Kidney capillary endothelial cell (primary cell): Measurements from ENCODE around the gene CCNH.

ENCODE experiments used
- DNase-seq: peaks from one replicate; pipeline ENCODE4 v3.0.0-alpha.2; 2018; ENCODE audit warnings: low spot score

CCNH gene

DNA sequence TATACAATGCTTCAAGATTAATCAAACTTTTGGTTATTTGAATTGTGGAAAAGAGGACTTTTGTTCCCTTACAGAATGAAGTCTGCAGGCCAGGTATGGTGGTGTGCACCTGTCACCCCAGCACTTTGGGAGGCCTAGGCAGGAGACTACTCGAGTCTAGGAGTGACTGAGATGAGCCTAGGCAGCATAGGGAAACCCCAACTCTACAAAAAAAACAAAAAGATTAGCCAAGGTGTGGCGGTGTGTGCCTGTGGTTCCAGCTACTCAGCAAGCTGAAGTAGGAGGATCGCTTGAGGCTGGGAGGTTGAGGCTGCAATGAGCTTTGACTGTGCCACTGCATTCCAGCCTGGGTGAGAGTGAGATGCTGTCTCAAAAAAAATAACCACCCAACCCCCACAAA lies 9.3 kb downstream of the CCNH start:
- DNase-seq = no peak

DNA sequence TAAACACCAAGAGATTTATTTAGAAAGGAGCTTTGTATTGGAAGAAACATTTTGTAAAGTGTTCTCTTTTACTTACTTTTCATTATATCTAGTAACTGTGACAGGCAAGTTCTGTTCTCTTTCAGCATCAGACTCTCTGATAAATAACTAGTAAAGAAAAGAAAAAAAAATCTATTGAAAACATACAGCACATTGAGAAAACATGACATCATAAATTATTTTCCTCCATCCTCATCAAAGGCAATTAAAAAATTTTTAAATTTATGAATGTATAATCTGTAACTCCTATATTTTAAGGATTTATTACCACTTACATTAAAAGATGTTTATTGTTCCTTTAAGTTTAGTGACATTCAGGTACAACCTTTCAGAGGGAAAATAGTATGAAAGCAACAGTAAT lies 11.1 kb downstream of the CCNH start:
- no peak for DNase-seq

DNA sequence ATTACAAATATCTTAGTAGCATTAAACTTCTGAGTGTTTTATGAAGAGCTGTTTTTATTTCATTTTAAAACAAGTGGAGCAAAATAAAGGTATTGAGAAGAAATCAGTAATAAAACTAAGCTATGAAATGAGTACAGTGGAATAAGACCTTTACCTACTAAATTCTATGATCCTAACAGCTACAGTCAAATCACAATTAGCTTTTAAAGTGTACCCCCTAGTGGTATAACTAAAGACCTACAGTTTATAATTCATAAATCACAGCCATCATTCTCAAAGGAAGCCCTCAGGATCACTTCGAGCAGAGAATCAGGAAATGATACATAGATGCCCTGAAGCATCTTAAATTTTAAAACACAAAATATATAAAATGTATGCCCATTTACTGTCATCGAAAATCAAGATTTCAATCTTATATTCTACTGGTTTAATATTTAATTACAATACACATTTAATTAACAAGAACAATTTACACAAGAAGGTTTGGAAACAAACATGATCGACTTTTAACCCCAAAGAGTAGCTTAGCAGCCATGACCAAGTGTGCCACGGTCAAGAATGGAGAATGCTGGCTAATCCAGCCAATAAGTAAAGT lies 12.3 kb downstream of the CCNH start:
- peak; percentile 63 for DNase-seq

DNA sequence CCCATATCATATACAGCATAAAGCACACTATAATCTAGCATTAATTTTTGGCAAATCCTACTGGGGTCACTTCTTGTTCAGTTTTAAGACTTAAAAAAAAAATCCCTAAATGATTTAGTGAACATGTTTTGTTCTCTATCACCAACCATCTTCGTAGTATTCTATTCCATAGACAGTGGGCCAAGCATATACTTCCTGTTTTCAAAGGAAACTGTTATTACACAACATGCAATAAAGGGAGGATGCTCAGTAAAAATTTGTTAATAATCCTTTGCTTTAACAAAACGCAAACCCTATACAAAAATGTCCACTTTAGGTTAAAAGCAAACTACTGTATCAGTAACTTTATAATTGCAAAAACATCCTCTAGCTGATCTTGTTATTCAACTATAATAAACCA lies 13.0 kb downstream of the CCNH start:
- no peak for DNase-seq

DNA sequence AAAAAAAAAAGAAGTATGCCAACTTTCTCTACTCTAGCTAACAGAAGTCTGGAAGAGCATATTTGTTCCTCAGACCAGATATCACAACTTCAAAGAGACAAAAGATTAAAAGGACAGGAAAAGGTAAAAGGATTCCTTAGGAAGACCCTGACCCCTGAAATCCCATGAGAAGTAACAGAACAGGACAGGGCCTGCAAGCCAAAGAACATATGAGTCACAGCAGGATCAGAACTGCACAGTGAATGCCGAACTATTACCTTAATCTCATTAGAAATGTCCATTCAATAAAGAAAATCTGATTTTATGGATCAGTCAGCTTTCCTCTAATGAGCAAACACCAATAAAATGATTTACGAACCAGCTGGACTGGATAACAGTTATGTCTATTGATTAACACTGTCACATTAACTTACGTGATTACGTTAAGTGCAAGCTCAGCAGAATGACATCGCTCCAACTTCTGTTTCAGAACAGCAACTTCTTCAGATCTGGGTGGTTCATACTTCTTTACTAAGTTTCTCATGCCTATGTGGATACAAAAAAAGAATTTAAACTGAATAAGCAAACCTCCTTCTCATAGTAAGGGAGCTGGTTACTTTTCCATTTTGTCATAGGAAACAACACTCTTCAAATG lies 13.6 kb downstream of the CCNH start:
- DNase-seq = no peak

DNA sequence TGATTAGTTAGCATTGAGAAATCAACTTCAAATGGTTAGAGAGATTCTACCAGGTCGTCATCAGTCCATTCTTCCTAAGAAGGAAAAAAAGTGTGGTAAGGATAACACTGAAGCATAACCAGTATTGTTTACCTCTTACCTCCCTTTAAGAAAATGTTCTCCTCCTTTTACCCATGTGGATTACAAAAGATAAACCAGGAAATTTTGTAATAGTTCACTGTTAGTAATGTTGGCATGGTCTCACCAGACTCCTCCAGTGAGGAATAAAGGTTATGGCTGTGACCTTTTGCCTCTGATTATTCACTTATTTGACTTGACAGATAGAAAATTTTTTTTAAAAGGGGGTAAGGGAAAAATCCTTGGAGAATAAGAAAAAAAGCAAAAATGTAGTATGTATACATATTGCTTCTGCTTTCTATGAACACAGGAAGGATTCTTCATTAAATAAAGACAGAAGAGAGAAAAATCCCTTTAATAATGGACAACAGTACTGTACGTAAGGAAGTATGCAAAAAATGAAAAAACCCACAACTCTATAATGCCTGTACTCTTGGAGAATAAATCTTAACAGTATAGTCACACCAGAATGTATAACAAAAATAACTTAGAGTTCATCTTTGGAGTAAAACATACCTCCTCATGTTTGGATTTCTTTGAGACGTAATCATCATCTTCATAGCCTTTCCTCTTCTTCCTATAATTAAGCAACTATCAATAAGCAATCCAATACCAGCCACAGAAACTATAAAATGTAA lies 18.1 kb downstream of the CCNH start:
- DNase-seq = no peak

DNA sequence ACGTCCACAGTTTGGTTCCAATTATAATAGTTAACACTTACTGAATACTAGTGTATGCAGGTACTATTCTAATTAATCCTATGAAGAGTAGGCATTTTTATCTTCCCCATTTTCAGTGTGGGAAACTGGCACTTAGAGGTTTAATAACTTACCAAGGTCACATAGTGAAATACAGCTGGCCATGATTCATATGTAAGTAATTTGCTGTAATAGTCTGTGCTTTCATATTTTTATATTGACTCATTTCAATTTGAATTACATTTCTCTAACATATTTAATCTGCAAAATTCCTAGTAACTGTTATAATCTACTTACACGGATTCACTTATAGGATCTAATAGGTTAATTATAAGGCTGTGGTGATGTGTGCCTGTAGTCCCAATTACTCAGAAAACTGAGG lies 19.4 kb downstream of the CCNH start:
- DNase-seq = peak; percentile 69

DNA sequence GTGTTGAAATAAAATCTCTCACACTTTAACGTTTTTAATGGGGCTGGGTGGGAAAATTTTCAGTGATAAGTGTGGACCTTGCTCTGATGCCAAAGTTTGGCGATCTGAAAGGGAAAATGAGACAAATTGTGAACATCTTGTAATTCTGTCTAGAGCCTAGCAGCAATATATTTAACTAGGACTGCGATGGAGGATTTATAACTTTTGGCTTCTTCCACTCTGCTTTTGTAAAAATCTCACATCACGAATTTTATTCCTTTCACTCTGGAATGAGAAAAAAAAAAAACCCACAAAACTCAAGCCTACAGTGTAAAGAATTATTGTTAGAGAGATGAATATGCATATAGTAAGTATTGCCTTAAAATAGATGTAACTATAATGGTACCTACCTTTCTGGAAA lies 19.9 kb downstream of the CCNH start:
- DNase-seq = no peak

DNA sequence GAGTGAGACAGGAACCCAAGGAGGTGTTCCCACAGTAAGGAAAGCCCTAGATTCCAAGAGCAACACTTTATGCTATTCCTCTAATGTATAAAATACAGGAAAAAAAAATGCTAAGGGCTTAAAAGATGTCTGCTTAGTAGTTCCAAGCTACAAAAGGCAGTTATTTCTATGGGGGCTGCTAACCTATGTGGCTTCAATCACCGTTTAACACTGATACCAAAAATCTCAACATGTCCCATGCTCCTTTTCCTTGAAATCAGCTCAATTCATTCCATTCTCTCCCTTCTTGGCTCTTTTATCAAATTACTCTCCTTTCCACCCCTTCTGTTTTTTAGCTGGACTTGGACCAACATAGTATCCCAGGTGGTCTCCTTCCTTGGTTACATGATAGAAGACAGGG lies 20.6 kb downstream of the CCNH start:
- DNase-seq = no peak

DNA sequence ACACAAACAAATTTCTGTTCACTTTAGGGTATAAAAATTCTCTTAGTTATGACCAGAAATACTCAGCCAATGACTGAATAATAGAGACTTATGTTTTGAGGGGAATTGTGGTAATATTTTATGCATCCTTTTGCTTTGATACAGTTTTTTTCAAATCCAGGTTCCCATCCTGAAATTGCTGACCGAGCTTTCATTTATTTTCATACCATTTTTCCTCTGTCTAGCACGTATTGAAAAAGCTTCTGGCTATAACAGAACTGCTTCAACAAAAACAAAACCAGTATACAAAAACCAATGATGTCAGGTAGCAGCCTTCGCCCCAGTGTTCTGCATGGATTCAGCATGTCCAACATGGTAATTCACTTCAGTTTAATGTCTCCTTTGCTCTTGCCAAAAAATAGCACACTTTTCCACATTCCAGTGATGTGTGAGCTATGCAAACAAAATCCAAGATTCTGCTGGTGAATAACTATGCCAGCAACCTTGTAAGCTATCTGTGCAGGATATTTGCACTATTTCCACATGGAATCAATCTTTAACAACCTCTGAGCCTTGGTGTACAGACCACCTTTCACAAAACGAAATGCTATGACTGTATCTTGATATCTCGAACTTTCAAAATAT lies 22.0 kb downstream of the CCNH start:
- no peak for DNase-seq

DNA sequence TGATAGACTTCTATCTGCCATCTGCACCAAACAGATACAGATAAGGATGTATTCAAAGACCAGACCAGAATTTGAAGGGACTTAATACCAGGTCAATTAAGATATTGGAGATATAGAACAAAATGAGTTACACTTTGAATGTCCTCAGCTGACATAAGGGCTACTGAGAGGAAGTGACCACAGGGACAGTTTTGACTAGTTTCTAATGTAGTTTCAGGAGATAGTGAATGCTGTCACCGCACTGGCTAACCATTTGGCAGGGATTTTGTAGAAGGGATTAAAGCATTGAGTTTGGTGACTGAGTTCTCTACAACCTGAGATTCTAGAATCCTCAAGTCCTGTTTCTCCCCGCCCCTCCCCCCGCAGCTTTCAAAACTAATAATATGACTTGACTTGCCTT lies 22.7 kb downstream of the CCNH start:
- DNase-seq = no peak

DNA sequence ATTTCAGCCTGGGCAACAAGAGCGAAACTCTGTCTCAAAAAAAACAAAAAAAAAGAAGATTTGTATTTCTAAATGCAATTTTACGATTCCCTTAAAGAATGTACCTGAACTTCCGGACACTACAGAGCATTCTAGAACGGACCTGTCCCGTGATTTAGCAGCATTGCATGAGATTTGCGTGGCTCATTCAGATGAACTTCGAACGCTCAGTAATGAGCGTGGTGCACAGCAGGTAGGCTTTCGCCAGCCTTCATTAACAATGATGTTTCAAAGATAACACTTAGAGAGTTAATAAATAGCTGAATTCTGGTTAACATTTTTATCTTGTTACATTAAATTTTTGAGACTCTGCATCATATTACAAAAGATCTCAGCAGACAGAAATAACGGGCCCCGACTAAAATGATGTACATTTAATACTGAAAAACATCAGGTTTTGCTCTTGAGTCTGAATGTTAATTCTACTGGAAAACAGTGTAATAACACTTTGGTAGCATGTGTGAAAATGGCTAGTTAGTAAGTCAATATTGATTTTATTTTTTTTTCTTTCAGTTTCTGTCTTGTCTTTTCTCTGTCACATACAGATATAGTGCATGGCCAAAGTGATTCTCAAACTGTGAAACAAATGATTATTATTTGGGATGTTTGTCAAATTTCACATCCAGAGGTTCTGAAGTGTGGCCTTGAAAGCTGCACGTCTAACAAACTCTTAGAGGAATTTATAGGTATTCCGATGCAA lies 23.3 kb downstream of the CCNH start:
- no peak for DNase-seq

DNA sequence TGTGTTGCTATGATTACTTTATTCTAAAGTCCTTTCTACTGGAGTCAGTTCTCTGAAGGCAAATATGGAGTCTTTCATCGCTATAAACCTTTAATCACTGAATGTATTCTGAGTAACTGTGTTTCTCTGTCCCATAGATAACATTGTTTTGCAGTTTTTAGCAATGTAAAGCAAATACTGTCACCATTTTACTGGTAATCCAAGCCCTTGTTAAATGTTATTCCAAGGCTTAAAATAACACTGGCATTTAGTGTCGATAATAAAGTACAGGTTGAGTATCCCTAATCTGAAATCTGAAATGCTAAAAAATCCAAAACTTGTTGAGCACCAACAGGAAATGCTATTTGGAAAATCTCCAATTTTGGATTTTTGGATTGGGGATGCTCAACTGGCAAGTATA lies 24.6 kb downstream of the CCNH start:
- DNase-seq = no peak

DNA sequence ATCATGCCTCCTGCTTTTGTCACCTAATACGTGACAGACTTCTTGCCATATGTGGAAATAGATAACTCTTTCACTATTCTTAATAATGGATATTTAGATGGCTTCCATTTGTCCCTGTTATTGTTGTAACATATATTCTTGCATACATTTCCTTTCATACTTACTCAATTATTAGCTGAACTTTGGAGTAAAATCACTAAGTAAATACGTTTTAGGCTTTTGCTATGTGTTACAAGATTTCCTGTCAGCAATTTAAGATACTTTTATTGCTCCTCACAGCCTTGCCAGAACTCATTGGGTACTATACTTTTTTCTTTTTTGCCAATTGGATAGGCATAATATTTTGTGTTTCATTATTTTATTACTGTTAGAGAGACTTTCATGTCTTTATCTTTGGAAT lies 26.9 kb downstream of the CCNH start:
- DNase-seq = no peak

DNA sequence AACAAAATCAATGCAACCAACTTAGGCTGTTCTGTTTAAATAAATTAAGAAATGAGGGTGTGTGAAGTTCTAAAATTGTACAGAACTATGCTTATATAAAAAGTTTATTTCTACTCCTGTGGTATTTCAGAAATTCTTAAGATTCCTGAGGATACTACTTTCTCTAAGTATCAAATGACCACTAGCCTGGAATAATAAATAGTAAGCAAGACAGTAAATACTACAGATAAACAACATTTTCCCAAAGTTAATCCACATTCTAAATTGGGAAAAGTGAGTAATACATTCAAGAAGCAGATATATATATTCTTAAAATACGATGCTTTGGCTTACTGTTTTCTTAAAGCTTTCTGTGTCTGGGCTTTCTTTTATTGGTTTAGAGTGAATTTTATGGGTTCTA lies 29.5 kb downstream of the CCNH start:
- DNase-seq = no peak

DNA sequence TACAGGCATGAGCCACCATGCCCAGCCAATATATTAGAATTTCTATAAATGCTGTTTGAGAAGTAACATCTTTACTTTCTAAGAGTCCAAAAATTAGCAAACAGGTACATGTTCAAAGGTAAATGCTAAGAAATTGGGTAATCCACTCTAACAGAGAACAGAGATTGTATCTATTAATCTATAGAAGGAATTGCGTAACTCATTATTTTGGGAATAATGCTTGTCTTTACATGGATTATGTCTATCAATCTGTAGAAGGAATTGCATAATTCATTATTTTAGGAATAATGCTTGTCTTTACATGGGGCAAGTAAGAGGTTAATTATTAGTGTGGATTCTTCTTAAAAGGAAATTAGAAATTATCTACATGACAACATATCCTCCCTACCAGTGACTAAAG lies 30.5 kb downstream of the CCNH start:
- no peak for DNase-seq

DNA sequence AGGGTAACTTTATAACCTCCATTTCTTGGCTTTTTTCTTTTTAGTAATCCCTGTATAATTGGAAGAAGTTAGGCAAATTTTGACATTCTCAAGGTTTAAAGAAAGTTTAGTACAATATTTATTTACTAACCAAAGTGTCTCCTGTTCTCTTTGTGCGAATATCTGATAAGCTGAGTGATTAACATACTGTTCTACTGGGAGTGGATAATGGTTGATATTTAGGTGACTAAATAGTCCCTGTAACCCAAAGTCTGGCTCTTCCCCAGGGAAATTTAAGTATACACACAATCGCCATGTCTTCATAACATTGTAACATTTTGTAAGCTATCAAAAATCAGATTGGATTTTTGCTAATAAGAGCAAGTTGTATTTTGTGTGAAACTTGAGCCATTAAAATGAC lies 40.0 kb downstream of the CCNH start:
- no peak for DNase-seq

DNA sequence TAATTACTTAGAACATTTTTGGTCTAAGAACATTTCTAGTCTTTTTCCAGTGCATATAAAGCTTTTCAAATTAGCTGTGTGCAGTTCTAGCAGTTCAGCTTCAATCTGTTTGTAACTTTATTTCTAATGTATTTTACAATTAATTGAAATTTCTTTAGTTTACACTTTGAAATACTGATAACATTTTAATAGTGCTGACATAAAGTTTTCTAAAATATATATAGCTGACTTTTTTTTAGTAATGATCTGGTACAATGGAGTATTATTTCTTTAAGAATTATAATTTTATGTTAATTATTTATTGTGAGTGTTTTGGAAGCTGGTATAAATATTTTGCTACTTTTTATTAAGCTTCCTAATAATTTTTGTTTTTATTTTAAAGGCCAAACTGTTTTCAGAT lies 43.3 kb downstream of the CCNH start:
- DNase-seq = no peak

DNA sequence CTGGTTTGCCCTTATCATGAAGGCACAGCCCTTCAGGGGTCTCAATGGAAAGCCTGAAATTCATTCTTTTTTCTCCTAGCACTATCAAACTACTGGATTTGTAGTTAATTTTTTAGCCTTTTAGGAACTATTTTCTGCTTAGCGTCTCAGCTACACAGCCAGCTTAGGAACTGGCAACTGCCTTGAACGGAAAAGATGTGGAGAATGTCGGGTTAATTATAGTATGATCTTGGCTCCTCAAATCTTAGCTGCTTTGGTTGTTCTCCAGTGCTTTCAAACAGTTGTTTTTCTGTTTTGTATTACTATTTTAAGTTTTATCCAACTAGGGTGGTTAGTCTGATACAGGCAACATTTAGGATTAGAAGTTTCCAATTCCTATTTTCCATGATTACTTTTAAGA lies 44.1 kb downstream of the CCNH start:
- DNase-seq = no peak

DNA sequence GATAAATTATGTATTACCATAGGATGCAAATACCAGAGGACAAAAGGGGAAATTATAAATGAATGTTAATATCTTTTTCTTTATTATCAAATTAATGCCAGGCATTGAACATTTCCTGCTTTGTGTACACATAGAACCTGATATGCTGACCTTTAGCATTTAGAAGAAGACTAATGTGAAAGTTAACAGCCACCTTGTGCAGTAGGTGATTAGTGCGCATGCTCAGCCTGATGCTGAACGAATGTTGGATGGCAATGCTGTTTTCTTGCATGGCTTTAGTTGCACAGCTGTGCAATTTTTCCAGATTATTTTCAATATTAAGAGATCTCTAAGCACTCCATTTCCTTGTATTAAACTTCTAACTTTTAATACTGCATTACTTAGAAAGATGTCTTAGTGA lies 45.5 kb downstream of the CCNH start:
- DNase-seq = no peak

DNA sequence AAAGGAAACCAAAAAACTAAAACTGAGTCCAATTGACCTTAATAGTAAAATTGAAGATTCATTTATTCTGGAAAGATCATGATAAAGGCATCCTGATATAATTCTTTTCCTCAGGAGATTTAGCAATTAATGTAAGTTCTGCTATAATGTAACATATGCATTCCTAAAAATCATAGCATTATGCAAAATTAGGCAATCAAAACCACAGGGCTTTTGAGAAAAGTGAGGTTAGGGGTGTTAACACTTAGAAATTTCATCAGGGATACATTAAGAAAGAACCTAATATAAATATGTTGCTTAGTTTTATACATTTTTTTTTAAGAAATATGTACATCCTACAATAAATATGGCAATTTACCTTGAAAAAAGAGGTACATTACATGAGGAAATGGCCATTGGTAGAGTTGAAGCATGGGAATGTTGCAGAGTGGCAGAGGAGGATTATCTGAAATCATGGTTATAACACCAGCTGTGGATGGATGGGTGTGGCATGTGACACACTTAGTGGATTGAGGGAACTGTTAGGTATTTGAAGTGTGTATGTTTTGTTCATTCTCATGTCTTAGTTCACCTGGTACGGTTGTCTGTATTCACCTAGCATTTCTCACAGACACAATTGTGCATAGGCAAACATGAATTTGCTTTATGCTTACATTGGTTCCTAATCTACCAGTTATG lies 51.1 kb downstream of the CCNH start:
- no peak for DNase-seq

DNA sequence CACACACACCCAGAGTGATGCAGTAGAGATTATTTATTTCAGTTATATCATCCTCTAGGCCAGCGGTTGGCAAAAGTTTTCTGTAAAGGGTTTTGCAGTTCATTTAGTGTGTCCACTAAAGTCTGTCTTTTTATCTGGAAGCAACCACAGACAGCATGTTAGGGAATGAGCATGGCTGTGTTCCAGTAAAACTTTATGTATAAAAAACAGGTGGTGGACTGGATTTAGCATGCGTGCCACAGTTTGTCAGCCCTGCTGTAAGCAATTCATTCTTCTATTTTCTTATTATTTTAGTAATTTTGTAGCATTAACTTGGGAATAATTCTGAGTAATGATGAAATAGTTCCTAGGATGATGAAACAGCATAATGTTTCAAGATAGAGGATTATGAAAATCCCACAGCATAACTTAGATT lies 51.7 kb downstream of the CCNH start:
- DNase-seq = no peak
